VCaP (cell line): ENCODE results near the gene ABCF1.

ENCODE experiments used
- H3K27ac ChIP-seq: fragments of 450-650 bp; 2 replicates; pipeline ENCODE4 v1.5.1; 2017
- CTCF ChIP-seq: fragments of 450-650 bp; conservative IDR thresholded peaks from 2 replicates; pipeline ENCODE4 v1.5.1; 2017; ENCODE audit warnings: mild to moderate bottlenecking, moderate library complexity

Gene ABCF1

GRCh38 chr6:30562470-30563425 is 8.5 kb upstream of the ABCF1 start:
- no peak overlapping the region for H3K27ac ChIP-seq
- no peak for TF ChIP-seq CTCF

DNA sequence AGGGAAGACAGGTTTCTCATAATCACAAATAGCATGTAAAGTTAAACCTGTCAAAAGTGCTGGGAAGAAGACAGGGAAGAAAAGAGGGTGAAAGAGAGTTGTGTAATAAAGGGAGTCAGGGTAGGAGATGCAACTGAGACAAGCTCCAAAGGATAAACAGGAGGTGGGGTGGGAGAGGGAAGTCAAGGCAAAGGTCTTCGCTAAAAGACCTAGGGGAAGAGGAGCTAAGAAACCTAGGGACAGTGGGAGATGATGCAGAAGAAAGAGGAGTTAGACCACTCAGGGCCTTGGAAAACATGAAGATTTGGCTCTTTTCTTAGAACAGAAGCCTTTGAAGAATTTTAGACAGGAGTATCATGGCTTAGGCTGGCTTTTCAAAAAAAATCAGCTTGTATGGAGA is 7.1 kb upstream of the ABCF1 start:
- no peak for TF ChIP-seq CTCF
- H3K27ac ChIP-seq, result no peak overlapping the region

DNA sequence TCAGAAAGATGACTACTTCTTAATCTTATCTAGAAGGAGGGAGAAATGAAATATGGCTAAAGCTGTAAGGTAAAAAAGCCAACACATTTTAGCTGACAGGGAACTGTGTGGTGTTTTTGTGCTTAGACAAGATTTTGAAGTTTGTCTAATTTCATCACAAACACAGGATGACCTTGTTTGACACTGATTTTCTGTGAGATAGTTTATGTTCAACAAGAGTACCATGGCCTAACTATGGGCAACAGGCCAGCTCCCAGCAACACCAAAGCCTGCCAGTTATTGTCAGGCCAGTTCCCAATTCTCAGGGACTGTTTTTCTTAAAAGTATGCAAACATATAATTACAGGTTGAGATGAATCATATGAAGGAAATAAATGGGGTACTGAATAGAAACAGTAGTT is 5.5 kb upstream of the ABCF1 start:
- TF ChIP-seq CTCF, result no peak
- peak overlapping the region; percentile 22 for H3K27ac ChIP-seq

DNA sequence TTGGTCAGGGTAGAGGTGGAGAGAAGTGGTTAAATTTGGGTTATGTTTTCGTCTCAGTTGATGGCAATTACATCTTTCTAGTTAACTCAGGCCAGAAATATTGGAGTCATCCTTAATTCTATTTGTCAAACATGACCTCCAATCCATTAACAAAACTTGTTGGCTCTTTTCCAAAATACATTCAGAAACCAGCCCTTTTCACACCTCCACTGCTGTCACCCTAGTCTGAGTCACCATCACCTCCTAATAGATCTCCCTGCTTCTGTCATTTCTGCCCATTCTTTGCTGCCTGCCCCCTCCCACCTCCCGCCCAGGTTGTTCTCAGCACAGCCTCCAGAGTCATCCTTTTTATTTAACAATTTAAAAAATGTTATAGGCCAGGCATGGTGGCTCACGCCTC is 3.0 kb upstream of the ABCF1 start:
- no peak for TF ChIP-seq CTCF
- H3K27ac ChIP-seq, result no peak overlapping the region

DNA sequence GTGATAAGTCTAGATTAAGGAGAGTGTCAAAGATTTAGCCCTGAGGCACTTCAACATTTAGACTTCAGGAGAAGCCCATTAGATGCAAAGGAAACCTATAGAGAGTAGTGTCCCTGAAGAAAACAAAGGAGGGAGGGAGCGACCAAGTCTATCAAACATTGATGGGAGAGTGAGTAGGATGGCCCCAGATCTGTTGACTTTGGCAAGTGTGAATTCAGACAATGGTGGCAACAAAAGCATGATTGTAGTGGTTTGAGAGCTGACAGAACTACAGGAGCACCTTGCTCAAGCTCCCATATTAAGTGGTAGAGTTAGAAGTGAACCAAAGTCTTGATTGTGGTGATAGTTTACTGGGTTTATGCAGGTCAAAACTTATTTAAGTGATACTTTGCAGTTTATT is 979 bp upstream of the ABCF1 start:
- peak overlapping the region; percentile 87 for H3K27ac ChIP-seq
- TF ChIP-seq CTCF, result no peak

GRCh38 chr6:30570740-30571074 is 535 bp upstream of the ABCF1 start:
- H3K27ac ChIP-seq, result peak overlapping the region; percentile 87
- TF ChIP-seq CTCF, result no peak

DNA sequence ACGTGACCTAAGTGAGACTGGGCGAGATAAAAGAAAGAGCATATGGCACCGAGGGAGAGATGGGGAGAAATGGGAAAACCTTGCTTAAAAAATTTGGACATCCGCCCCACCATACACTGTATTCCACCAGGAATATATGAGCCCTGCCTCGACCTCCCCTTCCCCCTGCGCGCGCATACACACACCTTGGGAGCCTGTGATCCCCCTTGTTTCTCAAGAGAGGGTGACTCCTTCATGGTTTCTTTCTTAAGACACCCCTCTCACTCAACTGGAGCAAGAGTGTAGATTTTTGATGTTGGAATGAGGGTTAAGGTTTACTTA is 480 bp downstream of the ABCF1 start:
- no peak for TF ChIP-seq CTCF
- peak overlapping the region; percentile 87 for H3K27ac ChIP-seq
